ENCODE data around the gene LDLR.
"Not testable (repeated sequence)": the region's sequence is repeated elsewhere in the genome, so short reads cannot be mapped to it uniquely, and the experiment has no call there.

Gene LDLR

DNA sequence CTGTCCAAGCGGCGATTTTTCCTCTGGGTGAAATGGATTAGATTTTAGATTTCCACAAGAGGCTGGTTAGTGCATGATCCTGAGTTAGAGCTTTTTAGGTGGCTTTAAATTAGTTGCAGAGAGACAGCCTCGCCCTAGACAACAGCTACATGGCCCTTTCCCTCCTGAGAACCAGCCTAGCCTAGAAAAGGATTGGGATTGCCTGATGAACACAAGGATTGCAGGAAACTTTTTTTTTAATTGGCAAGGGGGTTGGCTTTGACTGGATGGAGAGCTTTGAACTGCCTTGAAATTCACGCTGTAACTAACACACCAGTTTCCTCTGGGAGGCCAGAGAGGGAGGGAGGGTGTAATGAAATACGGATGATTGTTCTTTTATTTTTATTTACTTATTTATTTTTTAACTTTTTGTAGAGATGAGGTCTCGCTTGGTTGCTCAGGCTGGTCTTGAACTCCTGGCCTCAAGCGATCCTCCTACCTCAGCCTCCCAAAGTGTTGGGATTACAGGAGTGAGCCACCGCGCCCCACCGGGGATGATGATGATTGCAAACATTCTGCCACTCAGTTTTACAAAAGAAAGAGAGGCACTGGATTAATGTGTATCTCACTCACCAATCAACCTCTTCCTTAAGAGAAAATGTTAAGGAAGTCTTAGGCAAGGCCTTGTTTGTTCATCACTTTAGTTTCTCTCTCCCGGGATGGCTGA, 1.9 kb downstream of the LDLR start:
- H3K36me3 Mint-ChIP-seq (ENCODE audit: low read depth): peaks cover 28% of the 10 kb centered on the region
- H3K27ac Mint-ChIP-seq: peak overlapping the region; percentile 94
- H3K9me3 Mint-ChIP-seq: no peaks in the 10 kb centered on the region
- no peaks in the 10 kb centered on the region for H3K27me3 Mint-ChIP-seq
- peak overlapping the region; percentile 91 for H3K4me3 Mint-ChIP-seq
- H3K4me1 Mint-ChIP-seq (ENCODE audit: low read depth): peaks cover 64% of the 10 kb centered on the region

- no peaks in the 10 kb centered on the region for H3K27me3 Mint-ChIP-seq
- H3K9me3 Mint-ChIP-seq: no peaks in the 10 kb centered on the region
- peaks cover 69% of the 10 kb centered on the region for H3K4me1 Mint-ChIP-seq (ENCODE audit: low read depth)
- peaks cover 34% of the 10 kb centered on the region for H3K36me3 Mint-ChIP-seq (ENCODE audit: low read depth)
- peak overlapping the region; percentile 91 for H3K4me3 Mint-ChIP-seq
- peak overlapping the region; percentile 94 for H3K27ac Mint-ChIP-seq
Observed at GRCh38 chr19:11091703-11092153, 2.5 kb downstream of the LDLR start.

DNA sequence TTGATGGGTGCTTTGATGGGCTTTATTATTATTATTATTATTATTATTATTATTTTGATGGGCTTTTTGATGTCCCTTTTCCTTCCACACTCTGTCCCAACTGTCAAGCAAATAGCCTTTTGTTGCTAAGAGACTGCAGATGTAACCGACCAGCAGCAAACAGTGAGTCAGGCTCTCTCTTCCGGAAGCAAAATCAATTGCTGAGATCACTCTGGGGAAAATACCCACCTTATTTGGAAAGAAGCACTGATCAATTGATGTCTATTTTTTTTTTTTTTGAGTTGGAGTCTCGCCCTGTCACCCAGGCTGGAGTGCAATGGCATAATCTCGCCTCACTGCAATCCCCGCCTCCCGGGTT, 2.9 kb downstream of the LDLR start:
- peak overlapping the region; percentile 91 for H3K4me3 Mint-ChIP-seq

DNA sequence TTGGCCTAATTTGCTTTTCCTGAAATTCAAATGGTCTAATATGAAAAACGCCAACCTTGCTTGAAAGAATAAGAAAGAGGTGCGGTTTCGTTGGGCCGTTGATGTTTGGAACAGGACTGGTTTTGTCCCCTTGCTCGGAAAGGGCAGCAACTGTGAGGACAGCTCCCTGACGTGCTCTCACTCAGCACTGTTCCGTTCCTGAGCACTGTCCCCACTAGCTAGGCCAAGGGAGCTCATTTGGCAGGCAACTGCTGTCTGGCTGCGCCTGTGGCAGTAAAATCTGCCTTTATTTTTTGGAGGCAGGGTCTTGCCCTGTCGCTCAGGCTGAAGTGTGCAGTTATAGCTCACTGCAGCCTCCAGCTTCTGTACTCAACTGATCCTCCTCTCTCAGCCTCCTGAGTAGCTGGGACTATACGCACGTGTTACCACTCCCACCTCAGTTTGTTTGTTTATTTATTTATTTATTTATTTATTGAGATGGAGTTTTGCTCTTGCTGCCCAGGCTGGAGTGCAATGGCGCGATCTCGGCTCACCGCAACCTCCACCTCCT, 4.5 kb downstream of the LDLR start:
- Mint-ChIP-seq H3K9me3 (no peaks in the 10 kb centered on the region), H3K36me3 (ENCODE audit: low read depth) (peaks cover 45% of the 10 kb centered on the region), H3K27ac (no peak overlapping the region), H3K4me1 (ENCODE audit: low read depth) (peaks cover 70% of the 10 kb centered on the region), H3K4me3 (no peak overlapping the region), H3K27me3 (no peaks in the 10 kb centered on the region)

More for the DNA sequence above, 2.9 kb downstream of the LDLR start:
- peaks cover 72% of the 10 kb centered on the region for H3K4me1 Mint-ChIP-seq (ENCODE audit: low read depth)
- no peaks in the 10 kb centered on the region for H3K27me3 Mint-ChIP-seq
- no peaks in the 10 kb centered on the region for H3K9me3 Mint-ChIP-seq
- peaks cover 38% of the 10 kb centered on the region for H3K36me3 Mint-ChIP-seq (ENCODE audit: low read depth)
- peak overlapping the region; percentile 94 for H3K27ac Mint-ChIP-seq

GRCh38 chr19:11094520-11094894, 5.2 kb downstream of the LDLR start:
- peaks cover 51% of the 10 kb centered on the region for H3K36me3 Mint-ChIP-seq (ENCODE audit: low read depth)
- H3K4me1 Mint-ChIP-seq (ENCODE audit: low read depth): peaks cover 63% of the 10 kb centered on the region
- no peaks in the 10 kb centered on the region for H3K9me3 Mint-ChIP-seq
- H3K27me3 Mint-ChIP-seq: no peaks in the 10 kb centered on the region
- peak overlapping the region; percentile 92 for H3K27ac Mint-ChIP-seq
- H3K4me3 Mint-ChIP-seq: peak overlapping the region; percentile 66

GRCh38 chr19:11096210-11096841, 7.1 kb downstream of the LDLR start:
- Mint-ChIP-seq H3K4me1 (ENCODE audit: low read depth) (peaks cover 64% of the 10 kb centered on the region), H3K9me3 (no peaks in the 10 kb centered on the region), H3K36me3 (ENCODE audit: low read depth) (peaks cover 58% of the 10 kb centered on the region), H3K27me3 (no peaks in the 10 kb centered on the region), H3K4me3 (peak overlapping the region; percentile 73), H3K27ac (peak overlapping the region; percentile 92)

GRCh38 chr19:11097367-11097766, 8.1 kb downstream of the LDLR start:
- peaks cover 53% of the 10 kb centered on the region for H3K4me1 Mint-ChIP-seq (ENCODE audit: low read depth)
- H3K4me3 Mint-ChIP-seq, H3K27me3 Mint-ChIP-seq, H3K9me3 Mint-ChIP-seq: not testable (repeated sequence)
- peaks cover 58% of the 10 kb centered on the region for H3K36me3 Mint-ChIP-seq (ENCODE audit: low read depth)
- H3K27ac Mint-ChIP-seq: peak overlapping the region; percentile 31

DNA sequence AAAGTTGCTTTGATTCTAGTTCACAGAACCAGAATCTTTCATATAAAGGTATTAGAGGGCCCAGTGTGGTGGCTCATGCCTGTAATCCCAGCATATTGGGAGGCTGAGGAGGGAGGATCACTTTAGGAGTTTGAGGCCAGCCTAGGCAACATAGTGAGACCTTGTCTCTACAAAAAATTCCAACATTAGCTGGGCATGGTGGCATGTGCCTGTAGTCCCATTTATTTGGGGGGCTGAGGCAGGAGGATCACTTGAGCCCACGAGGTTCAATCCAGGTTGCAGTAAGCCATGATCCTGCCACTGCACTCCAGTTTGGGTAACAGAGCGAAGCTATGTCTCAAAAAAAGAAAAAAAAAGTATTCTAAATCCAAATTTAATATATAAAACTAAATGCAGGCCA, 9.1 kb downstream of the LDLR start:
- Mint-ChIP-seq H3K9me3 (no peaks in the 10 kb centered on the region), H3K4me1 (ENCODE audit: low read depth) (peaks cover 44% of the 10 kb centered on the region)

GRCh38 chr19:11098861-11099260, 9.6 kb downstream of the LDLR start:
- H3K9me3 Mint-ChIP-seq: no peaks in the 10 kb centered on the region
- H3K4me3 Mint-ChIP-seq: no peak overlapping the region
- peak overlapping the region; percentile 36 for H3K27ac Mint-ChIP-seq

More for the DNA sequence above, 9.1 kb downstream of the LDLR start:
- H3K27ac Mint-ChIP-seq: no peak overlapping the region
- H3K4me3 Mint-ChIP-seq: no peak overlapping the region
- no peaks in the 10 kb centered on the region for H3K27me3 Mint-ChIP-seq
- H3K36me3 Mint-ChIP-seq (ENCODE audit: low read depth): peaks cover 59% of the 10 kb centered on the region

GRCh38 chr19:11100049-11100448, 10.8 kb downstream of the LDLR start:
- Mint-ChIP-seq H3K4me1 (ENCODE audit: low read depth) (peaks cover 29% of the 10 kb centered on the region), H3K36me3 (ENCODE audit: low read depth) (peaks cover 66% of the 10 kb centered on the region), H3K4me3 (no peak overlapping the region), H3K27ac (no peak overlapping the region), H3K27me3 (no peaks in the 10 kb centered on the region), H3K9me3 (no peaks in the 10 kb centered on the region)

More at GRCh38 chr19:11098861-11099260, 9.6 kb downstream of the LDLR start:
- Mint-ChIP-seq H3K4me1 (ENCODE audit: low read depth) (peaks cover 39% of the 10 kb centered on the region), H3K27me3 (no peaks in the 10 kb centered on the region), H3K36me3 (ENCODE audit: low read depth) (peaks cover 64% of the 10 kb centered on the region)

GRCh38 chr19:11101057-11101456, 11.8 kb downstream of the LDLR start:
- Mint-ChIP-seq H3K4me1 (ENCODE audit: low read depth) (peaks cover 19% of the 10 kb centered on the region), H3K9me3 (no peaks in the 10 kb centered on the region), H3K4me3 (no peak overlapping the region), H3K27me3 (no peaks in the 10 kb centered on the region), H3K27ac (no peak overlapping the region), H3K36me3 (ENCODE audit: low read depth) (peaks cover 67% of the 10 kb centered on the region)

- Mint-ChIP-seq H3K4me3 (no peak overlapping the region), H3K27ac (no peak overlapping the region), H3K9me3 (no peaks in the 10 kb centered on the region), H3K27me3 (no peaks in the 10 kb centered on the region), H3K4me1 (ENCODE audit: low read depth) (peaks cover 6% of the 10 kb centered on the region), H3K36me3 (ENCODE audit: low read depth) (peaks cover 61% of the 10 kb centered on the region)
Observed at GRCh38 chr19:11102944-11103343, 13.7 kb downstream of the LDLR start.

GRCh38 chr19:11103667-11104066, 14.4 kb downstream of the LDLR start:
- H3K36me3 Mint-ChIP-seq (ENCODE audit: low read depth): peaks cover 67% of the 10 kb centered on the region
- not testable (repeated sequence) for H3K4me3 Mint-ChIP-seq; H3K27me3 Mint-ChIP-seq; H3K4me1 Mint-ChIP-seq (ENCODE audit: low read depth); H3K27ac Mint-ChIP-seq; H3K9me3 Mint-ChIP-seq

GRCh38 chr19:11105014-11105636, 15.9 kb downstream of the LDLR start:
- H3K27ac Mint-ChIP-seq: no peak overlapping the region
- H3K4me1 Mint-ChIP-seq (ENCODE audit: low read depth): peaks cover 1% of the 10 kb centered on the region
- peaks cover 63% of the 10 kb centered on the region for H3K36me3 Mint-ChIP-seq (ENCODE audit: low read depth)
- H3K9me3 Mint-ChIP-seq: no peaks in the 10 kb centered on the region
- H3K4me3 Mint-ChIP-seq: no peak overlapping the region
- H3K27me3 Mint-ChIP-seq: no peaks in the 10 kb centered on the region

DNA sequence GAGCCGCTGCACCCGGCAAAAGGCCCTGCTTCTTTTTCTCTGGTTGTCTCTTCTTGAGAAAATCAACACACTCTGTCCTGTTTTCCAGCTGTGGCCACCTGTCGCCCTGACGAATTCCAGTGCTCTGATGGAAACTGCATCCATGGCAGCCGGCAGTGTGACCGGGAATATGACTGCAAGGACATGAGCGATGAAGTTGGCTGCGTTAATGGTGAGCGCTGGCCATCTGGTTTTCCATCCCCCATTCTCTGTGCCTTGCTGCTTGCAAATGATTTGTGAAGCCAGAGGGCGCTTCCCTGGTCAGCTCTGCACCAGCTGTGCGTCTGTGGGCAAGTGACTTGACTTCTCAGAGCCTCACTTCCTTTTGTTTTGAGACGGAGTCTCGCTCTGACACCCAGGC, 17.2 kb downstream of the LDLR start:
- H3K27ac Mint-ChIP-seq: no peak overlapping the region
- H3K4me3 Mint-ChIP-seq: no peak overlapping the region
- H3K4me1 Mint-ChIP-seq (ENCODE audit: low read depth): no peaks in the 10 kb centered on the region
- H3K9me3 Mint-ChIP-seq: no peaks in the 10 kb centered on the region
- peaks cover 70% of the 10 kb centered on the region for H3K36me3 Mint-ChIP-seq (ENCODE audit: low read depth)
- no peaks in the 10 kb centered on the region for H3K27me3 Mint-ChIP-seq

Data from stimulated activated naive CD8-positive, alpha-beta T cell treated with anti-CD3 and anti-CD28 coated beads, Interleukin-15, Interleukin-2, amounts not matched to agents 100 ng/mL and 50 ng/mL, for 24 hours (primary cell).